ENCODE results near the gene PUM2.

- TF ChIP-seq CTCF (IDR thresholded peaks at IDR 0.05) (no peak), POLR2A (IDR thresholded peaks at IDR 0.05) (no peak), EP300 (IDR thresholded peaks at IDR 0.05) (no peak)
Measured at GRCh38 chr2:20300656-20301055, 50.0 kb downstream of the PUM2 start.

Measured in tibial nerve (tissue), 4 donors.